ENCODE measurements around the gene COL5A2.

DNA sequence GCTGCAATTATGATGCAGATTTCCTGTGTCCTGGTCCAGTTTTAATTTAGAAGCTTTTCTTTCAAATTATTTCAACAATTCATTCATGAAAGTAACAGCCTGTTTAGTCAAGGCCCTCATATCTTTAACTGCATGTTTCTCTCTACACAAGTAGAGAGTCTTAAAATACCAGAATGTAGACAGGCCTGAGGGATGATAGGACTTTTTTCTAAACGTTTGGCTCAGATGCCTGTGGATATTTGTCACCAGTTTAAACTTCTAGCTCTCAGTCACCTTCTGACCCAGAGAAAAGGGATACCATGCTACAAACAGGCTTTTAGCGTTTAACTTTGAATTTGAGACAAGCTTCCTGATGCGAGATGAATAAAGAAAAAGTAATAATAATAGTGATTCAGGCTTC lies 15.7 kb downstream of the COL5A2 start:
- TF ChIP-seq POLR2A (IDR thresholded peaks at IDR 0.05; ENCODE audit: low read depth, low read length) (no peak), POLR2AphosphoS5 (IDR thresholded peaks at IDR 0.05; ENCODE audit: low read depth, low read length) (no peak)

Data from GM12892 (cell line).